Activated CD4-positive, alpha-beta T cell treated with anti-CD3 and anti-CD28 coated beads, Interleukin-2, Interleukin-4, amounts not matched to agents 100 ng/mL and 50 ng/mL, durations not matched to agents 16 hours and 8 hours (primary cell): ENCODE results near the gene PLTP.
"Not testable (repeated sequence)": the region's sequence is repeated elsewhere in the genome, so short reads cannot be mapped to it uniquely, and the experiment has no call there.

Source experiments
- DNase-seq: peaks from one replicate; pipeline ENCODE4 v3.0.0-alpha.2; 2020; ENCODE audit warnings: low spot score

PLTP gene, protein sequence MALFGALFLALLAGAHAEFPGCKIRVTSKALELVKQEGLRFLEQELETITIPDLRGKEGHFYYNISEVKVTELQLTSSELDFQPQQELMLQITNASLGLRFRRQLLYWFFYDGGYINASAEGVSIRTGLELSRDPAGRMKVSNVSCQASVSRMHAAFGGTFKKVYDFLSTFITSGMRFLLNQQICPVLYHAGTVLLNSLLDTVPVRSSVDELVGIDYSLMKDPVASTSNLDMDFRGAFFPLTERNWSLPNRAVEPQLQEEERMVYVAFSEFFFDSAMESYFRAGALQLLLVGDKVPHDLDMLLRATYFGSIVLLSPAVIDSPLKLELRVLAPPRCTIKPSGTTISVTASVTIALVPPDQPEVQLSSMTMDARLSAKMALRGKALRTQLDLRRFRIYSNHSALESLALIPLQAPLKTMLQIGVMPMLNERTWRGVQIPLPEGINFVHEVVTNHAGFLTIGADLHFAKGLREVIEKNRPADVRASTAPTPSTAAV

DNA sequence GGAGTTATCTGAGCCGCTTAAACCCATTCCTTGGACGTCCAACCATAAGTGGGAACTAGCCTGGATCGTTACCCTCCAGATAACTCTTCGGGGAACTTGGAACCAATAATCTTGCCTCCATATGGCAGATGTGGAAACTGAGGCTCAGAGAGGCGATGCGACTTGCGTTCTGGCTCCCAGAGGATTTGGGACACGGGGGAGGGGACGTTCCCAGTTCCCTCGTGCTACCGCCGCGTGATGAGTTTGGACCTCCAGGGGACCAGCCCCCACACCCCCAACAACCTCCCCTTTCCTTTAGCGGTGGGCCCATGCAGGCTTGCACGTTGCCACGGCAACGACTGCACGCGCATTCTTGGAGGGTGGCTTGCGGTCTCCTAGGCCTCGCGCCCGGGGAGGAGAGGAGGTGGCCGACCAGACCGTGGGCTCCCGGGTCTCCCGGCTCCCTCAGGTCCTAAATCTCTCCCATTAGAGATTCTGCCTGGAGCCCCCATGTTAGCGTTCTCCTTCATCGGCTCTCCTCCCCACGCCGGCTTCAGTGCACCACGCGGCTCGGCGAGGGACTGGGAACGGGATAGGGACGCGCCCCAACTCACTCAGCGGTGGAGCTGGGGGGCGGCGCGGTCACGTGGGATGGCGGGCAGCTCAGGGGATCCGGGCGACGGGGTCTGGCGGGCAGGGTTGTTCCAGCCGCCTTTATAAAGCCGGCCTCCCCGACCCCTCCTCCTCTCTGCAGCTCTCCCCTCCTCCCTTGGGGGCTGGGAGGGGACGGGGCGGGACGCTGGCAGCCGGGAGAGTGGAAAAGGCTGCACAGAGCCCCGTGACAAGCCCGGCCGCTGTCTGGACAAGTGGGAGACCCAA, at the start of gene PLTP:
Gene PLTP, minus strand, starts transcription at position 670 of the 858 bp plus-strand sequence. CDS start 703 bp downstream, outside the sequence.
- DNase-seq, result no peak

DNA sequence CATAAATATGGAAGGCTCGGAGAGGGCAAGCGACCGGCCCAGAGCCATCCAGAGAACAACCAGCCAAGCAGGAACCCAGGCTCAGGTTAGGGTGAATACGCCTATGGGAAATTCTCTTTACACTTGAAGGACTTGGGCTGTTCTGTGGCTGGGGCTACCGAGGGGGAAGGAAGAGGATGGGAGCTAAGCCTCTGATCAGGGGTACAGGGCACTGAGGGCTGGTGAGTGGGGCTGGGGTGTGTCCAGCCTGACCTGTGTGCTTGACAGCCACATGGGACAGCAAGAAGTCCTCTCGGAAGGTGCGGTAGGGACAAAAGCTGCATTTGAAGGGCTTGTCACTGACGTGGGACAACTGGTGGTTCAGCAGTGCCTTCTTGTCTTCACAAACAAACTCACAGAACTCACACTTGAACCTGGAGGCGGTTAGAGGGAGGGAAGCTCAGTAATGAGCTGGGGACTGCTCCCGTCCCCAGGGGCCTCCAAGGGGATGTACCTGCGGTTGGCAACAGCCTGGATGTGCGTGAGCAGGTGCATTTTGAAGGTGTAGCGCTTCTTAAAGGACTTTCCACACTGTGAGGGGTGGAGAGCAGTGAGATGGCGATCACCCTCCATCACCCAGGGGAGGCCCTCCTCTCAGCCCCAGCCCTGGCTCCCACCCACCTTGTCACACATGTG, 48.1 kb upstream of the PLTP start:
- DNase-seq, result no peak

DNA sequence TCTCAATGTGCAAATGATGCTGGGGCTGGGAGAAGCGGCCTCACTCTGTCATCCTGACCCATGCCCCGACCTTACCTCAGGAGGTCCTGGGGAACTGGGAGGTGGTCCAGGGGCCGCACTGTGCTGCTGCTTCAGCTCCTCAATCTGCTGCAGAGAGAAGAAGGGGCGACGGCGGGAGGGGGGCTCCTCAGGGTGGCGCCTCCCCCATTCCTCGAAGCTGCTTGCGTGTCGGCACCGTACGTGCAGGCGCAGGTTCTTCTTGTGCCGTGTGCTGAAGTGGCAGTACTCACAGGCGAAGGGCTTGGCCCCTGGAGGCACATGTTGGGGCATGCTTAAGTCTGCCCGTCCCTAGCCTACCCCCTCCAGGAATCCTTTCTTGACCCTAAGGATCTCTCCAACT, 47.2 kb upstream of the PLTP start:
- DNase-seq, result no peak

DNA sequence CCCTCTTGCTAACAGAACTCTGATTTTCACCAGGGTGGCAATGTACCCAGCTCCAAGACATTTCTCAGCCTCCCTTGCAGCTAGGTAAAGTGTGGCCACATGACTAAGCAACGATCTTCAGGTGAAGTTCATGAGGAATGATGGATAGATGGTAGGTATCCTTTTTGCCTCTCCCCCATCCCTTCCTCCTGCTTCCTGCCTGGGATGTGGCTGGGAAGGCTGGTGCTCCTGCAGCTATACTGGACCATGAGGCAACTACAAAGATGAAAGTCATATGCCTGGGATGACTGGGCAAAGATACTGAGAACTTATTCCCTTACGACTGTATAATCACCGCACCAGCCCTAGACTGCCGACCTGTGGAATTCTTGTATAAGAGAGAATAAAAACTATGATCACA, 46.6 kb upstream of the PLTP start:
- DNase-seq, result no peak

DNA sequence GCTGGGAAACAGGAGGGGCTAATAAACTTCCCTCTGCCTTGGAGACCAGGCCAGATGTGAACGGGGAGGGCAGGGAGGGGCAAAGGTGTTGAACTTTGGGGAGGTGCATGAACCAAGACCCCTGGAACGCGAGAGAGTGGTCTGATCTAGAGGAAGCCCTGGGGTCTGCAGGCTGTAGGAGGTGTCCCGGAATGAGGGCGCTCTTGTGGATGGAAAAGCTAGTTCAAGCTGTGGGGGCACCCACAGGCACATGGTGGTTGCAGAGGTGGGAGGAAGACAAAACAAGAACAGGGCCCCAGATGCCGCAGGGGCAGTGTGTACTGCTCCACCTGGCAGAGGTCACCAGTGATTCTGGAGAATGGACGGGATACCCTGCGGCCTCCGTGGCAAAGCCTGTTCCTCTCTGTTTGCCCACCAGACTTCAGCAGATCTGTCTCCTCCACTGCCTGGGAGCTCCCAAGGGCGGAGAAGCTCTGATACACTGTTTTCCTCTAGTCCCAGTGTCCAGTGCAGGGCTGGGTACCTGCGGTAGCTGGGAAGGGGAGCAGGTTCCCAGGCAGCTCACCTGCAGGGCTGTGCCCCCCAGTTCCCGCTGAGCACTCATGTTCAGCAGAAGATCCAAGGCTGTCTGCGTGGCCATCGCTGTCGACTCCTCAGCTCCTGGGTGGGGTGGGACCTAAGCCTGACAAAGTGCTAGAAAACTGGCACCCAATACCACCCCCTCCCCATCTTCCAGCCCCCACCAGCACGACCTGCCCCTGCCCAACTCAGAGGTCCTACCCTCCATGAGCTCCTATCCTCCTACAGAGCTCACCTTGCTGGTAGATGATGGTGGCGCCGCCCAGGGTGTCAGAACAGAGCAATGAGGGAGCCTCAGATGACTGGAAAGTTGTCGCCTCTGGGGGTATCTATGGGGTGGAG, 45.3 kb upstream of the PLTP start:
- no peak for DNase-seq

DNA sequence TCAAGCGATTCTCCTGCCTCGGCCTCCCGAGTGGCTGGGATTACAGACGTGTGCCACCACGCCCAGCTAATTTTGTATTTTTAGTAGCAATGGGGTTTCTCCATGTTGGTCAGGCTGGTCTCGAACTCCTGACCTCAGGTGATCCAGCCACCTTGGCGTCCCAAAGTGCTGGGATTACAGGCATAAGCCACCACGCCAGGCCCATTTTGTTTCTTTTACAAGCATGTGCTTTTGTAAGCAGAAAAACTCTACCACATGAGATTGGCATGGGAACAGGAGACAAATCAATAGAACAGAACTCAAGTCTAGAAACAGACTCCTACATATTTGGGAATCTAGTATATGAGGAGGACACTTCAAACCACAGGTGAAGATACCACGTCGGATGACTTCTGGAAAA, 44.4 kb upstream of the PLTP start:
- not testable (repeated sequence) for DNase-seq

DNA sequence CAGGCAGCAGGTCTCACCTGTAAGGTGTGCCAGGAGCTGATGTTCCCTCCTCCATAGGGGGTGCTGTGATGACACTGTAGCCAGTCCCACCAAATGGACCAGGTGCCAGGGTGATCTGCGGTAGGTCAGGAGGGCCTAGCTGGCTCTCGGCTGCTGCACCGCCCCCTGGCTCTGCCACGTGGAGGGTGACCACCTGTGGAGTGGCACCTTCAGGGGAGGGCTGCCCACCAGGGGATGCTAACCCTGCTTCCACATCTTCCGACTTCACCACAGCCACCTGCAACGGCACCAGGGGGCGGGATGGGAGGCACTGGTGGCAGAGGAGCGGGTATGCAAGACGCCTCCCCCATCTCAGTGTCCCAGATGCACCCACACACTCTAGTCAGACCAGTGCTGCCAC, 41.7 kb upstream of the PLTP start:
- DNase-seq, result no peak

DNA sequence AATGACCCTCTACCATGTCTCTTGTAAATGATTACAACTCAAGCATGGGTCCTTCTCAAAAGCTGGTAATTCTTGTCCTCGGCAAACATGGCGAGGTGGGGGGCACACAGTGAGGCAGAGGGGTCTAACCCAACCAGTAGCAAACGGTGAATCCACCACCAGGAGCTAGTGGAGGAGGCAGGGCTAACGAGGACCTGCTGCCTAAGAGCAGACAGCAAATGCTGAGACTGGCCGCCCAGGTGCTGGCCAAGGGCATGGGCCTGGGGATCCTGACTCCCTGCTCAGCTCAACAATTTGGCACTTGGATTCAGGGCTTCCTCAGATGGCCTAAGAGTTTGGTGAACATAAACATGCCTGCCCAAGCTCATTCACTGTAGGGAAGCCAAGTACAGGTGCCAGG, 40.9 kb upstream of the PLTP start:
- no peak for DNase-seq

DNA sequence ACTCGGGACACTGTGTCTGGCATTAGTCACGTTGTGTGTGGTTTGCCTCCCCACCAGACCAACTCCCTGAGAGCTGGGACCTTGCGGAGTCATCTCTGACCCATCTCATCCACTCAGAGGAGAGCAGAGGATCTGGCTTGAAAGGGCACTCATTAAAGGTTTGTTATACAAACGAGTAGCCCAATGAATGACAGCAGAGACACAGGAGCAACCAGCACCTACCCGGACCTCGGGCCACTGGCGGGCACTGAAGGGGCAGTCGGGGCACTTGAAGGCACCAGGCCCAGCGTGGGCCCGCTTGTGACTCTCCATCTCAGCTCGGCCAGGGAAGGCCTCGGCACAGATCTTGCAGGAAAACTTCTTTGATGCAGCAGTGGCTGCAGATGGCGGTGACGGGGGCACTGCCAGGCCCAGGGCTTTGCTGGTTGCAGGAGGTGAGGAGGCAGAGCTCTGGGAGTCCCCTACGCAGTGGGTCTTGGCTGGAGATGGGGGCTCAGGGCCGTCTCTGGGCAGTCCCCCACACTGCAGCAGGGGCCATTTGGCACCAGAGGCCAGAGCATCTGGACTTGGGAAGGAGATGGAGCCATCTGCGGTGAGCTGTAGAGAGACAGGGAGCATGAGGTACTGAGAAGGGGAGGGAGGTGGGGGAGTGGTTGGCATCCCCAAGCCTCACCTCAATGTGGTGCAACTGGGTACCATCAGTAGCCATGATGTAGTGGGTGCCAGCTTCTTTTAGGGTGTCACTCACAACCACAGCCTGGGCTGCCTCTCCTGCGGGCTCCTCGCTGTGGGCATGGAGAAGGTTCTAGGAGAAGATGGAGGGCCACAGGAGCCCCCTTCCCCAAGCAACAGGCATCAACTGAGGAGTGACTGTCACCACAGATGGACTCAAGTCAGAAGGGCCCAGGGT, 40.2 kb upstream of the PLTP start:
- DNase-seq, result no peak

DNA sequence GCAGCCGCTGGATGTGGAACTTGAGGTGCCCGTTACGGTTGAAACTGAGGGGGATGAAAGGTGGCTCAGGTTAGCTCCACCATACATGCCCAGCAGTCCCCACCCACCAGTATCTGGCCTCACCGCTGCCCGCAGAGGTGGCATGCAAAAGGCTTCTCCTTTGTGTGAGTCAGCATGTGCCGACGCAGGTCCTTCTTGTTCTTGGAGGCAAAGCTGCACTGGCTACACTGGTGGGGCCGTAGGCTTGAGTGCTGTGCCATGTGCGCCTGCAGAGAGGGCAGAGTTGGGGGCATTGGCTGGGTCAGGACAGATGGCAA, 38.3 kb upstream of the PLTP start:
- no peak for DNase-seq

DNA sequence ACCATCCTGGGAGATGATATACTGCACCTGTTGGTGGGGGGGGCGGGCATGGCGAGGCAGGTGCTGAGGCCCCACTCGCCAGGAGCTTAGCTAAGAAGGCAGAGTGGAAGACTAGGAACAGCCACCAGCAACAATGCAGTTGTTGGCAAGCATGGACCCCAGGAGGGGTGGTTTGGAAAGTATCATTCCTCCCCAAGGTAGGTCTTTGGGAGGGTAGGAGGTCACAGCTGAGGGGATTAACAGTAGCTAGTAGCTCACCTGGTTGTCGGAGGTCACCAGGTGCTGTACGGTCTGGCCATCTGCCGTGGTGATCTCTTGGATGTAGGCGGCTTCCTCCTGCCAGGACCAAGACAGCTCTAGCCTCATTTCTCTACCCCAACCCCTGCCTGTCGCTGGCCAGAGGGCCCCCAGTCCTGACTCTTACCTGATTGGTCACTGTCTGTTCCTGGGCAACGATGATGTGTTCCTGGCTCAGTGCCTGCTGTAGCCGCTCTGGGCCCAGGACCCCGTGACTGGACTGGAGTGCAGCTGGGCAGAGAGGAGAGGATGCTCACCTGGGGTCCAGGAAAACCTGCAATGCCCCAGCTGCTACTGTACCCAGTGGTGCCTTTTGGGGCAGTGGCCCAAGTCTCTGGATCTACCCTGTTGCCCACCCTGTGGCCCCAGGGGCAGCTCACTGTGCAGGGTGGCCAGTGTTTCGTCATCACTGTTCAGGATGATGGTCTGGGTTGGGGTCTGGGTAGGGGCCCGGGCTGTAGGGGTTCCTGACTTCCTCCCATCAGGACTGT, 37.8 kb upstream of the PLTP start:
- no peak for DNase-seq

DNA sequence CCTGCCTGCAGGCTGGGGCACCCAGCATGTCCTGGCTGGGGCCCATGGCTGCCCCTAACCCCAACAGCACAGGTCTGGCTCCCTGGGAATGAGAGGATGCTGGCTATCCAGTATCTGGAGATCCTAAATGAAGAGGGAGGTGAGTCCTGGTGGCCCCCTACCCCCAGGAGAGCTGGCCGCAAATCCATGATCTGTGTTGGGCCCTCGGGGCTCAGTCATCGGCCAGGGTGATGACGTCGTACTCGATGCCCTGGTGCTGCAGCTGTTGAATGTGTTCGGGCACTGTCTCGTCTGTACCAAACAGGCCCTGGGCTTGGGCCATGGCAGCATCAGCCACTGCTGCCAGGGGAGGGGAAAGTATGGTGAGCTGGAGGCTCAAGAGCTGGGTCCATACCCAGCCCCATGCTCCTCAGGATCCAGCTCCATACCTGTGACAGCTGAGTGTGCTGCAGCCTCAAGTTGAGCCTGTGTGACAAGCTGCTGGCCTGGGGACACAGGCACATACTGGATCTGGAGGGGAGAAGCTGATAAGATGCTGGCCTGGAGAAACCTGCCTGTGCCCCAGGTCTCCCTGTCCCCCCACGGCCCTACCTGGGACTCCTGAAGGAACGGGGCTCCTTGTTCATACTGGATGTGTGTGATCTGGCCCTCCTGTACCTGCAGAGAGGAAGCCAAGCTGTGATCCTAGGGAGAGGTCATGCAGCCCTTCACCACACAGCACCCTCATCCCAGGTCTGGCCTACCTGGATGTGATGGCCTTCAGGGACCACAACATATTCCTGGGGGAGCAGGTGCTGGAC, 37.0 kb upstream of the PLTP start:
- no peak for DNase-seq

DNA sequence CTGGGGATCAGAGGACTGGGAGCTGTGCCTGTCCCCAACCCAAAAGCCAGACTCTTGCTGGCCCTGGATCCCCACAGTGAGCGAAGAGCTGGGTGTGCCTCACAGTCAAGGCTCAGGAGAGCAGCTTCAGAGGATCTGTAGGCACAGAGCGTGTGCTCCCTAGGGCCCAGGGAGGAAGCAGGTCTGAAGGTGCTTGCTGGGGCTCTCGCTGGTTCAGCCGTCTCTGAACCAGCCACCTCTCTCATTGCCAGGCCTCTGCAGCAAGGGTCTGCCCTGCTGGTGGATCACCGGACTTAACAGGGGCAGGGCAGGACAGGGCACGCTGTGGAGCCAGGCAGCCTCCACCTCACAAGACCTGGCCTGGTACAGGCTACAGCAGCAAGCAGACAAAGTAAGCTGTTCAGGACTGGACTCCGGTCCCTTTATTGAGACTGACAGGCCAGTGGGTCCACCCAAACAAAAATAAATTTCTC, 36.3 kb upstream of the PLTP start:
- no peak for DNase-seq

DNA sequence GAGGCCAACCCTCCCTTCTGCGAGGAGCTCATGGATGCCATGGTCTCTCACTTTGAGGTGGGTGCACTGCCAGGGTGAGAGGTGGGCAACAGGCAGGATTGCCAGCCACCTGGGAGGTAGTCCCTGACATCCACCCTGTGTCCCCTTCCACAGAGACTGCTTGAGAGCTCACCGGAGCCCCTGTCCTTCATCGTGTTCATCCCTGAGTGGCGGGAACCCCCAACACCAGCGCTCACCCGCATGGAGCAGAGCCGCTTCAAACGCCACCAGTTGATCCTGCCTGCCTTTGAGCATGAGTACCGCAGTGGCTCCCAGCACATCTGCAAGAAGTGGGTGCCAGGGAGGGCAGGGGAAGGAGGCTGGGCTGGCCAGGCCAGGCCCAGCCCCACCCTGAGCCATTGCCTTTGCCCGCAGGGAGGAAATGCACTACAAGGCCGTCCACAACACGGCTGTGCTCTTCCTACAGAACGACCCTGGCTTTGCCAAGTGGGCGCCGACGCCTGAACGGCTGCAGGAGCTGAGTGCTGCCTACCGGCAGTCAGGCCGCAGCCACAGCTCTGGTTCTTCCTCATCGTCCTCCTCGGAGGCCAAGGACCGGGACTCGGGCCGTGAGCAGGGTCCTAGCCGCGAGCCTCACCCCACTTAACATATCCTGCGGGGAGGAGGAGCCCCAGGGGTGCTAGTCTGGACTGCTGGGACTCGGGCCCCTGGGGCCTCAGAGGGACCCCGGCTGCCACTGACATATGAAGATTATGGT, 35.3 kb upstream of the PLTP start:
- no peak for DNase-seq

DNA sequence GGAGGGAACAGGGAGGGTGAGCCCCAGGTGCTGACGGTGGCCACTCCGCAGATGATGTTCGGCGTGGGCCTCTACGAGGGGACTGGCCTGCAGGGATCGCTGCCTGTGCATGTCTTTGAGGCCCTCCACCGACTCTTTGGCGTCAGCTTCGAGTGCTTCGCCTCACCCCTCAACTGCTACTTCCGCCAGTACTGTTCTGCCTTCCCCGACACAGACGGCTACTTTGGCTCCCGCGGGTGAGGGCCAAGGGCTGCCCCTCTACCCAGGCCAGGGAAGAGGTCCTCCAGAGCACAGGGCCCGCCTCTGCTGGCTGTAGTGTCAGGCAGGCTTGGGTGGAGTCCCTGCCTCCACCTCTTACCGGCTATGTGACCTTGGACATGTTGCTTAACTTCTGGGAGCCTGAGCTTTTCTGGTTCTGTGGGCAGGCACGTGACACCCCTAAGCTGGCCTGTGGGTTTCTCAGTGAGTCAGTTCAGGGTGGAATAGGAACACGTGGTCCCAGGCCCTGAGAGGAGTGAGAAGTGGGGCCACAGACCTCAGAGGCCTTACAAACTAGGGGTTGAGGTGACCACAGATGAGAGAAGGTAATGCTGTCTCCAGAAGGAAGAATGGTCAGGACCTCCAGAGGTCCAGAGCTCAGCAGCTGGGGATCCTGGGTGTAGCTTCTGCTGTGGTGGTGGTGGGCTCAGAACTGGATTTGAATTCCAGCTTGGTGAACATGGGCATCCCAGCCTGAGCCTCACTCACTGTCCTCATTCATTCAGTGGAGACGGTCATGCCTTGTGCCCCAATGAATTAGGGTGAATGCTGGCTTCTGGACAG, 34.4 kb upstream of the PLTP start:
- DNase-seq, result peak; percentile 52

DNA sequence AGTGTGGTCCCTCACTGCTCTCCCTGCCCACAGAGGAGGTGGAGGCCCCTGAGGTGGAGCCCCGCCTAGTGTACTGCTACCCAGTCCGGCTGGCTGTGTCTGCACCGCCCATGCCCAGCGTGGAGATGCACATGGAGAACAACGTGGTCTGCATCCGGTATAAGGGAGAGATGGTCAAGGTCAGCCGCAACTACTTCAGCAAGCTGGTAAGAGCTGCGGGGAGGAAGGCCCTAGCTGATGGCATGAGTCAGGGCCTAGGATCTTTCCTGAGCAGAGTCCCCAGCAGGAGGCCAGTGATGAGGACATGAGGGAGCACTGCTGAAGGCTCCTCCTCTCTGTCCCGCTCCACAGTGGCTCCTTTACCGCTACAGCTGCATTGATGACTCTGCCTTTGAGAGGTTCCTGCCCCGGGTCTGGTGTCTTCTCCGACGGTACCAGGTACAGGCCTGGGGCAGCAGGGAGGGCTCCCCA, 33.8 kb upstream of the PLTP start:
- DNase-seq, result no peak
